Smooth muscle cell (in vitro differentiated cells): Measurements from ENCODE around the gene GRB2. TPM values are rescaled to one million over a fixed set of nuclear protein-coding genes. Genes with fewer than 3 reads are reported as not detected.

Source experiments
- DNase-seq: peaks from one replicate; lab custom pipeline; 2025; ENCODE audit not compliant: unreplicated experiment; lab: John Stamatoyannopoulos, UW
- H2AFZ ChIP-seq: fragments of 200-600 bp; sonication (generic); 2 replicates; pipeline ENCODE4 v1.6.0; 2016; ENCODE audit warnings: antibody characterized with exemption, low read depth, mild to moderate bottlenecking
- H3F3A ChIP-seq: fragments of 200-600 bp; sonication (generic); 2 replicates; pipeline ENCODE4 v1.6.0; 2017; ENCODE audit warnings: antibody characterized with exemption, low read depth
- H3K27ac ChIP-seq: fragments of 200-600 bp; sonication (generic); 2 replicates; pipeline ENCODE4 v1.5.1; 2016; ENCODE audit warnings: low read depth, mild to moderate bottlenecking
- H3K27me3 ChIP-seq: fragments of 200-600 bp; sonication (generic); 2 replicates; pipeline ENCODE4 v1.6.1; 2016; ENCODE audit warnings: low read depth, mild to moderate bottlenecking
- H3K36me3 ChIP-seq: fragments of 200-600 bp; sonication (generic); 2 replicates; pipeline ENCODE4 v1.5.1; 2016; ENCODE audit warnings: low read depth
- H3K4me1 ChIP-seq: fragments of 200-600 bp; sonication (generic); 2 replicates; pipeline ENCODE4 v1.5.1; 2016; ENCODE audit warnings: low read depth
- H3K4me2 ChIP-seq: fragments of 200-600 bp; sonication (generic); 2 replicates; pipeline ENCODE4 v1.6.0; 2016; ENCODE audit warnings: mild to moderate bottlenecking
- H3K4me3 ChIP-seq: fragments of 200-600 bp; sonication (generic); 2 replicates; pipeline ENCODE4 v1.5.1; 2016; ENCODE audit warnings: mild to moderate bottlenecking
- H3K79me2 ChIP-seq: fragments of 200-600 bp; sonication (generic); 2 replicates; pipeline ENCODE4 v1.6.0; 2016; ENCODE audit warnings: low read depth, mild to moderate bottlenecking
- H3K9ac ChIP-seq: fragments of 200-600 bp; sonication (generic); 2 replicates; pipeline ENCODE4 v1.6.0; 2016; ENCODE audit warnings: low read depth
- H3K9me3 ChIP-seq: fragments of 200-600 bp; sonication (generic); replicated peaks from 2 replicates; pipeline ENCODE4 v1.5.1; 2016; ENCODE audit warnings: low read depth
- H4K20me1 ChIP-seq: fragments of 200-600 bp; sonication (generic); 2 replicates; pipeline ENCODE4 v1.6.0; 2016; ENCODE audit warnings: low read depth
- WGBS: methylation state at CpG from one replicate; pipeline ENCODE4 v1.1.7; 2016; ENCODE audit warnings: low lambda C conversion rate; 5-methylcytosine and 5-hydroxymethylcytosine counted together
- polyA plus RNA-seq: library from polyadenylated mRNA; unstranded; fragments of >200 nt; fragmentation: Nextera tagmentation; extraction: Ambion mirVana; gene quantifications from 2 replicates; pipeline ENCODE4 v1.2.1, GENCODE V29; 2016
- total RNA-seq: library from RNA; depleted of rRNA; stranded (reverse); fragments of >200 nt; gene quantifications from 2 replicates; pipeline ENCODE4 v1.2.3, GENCODE V29; 2014
- TF ChIP-seq, protein P1 (sequence below): fragments of 200-600 bp; sonication (generic); IDR thresholded peaks from 2 replicates; pipeline ENCODE4 v1.5.1; 2017; ENCODE audit warnings: borderline replicate concordance, mild to moderate bottlenecking, antibody characterized with exemption; ENCODE audit not compliant: insufficient read depth, poor library complexity, severe bottlenecking

Gene GRB2
- total and polyA plus RNA-seq, 2 experiments from 2014 or later, result 62.4 to 80.1 TPM

DNA sequence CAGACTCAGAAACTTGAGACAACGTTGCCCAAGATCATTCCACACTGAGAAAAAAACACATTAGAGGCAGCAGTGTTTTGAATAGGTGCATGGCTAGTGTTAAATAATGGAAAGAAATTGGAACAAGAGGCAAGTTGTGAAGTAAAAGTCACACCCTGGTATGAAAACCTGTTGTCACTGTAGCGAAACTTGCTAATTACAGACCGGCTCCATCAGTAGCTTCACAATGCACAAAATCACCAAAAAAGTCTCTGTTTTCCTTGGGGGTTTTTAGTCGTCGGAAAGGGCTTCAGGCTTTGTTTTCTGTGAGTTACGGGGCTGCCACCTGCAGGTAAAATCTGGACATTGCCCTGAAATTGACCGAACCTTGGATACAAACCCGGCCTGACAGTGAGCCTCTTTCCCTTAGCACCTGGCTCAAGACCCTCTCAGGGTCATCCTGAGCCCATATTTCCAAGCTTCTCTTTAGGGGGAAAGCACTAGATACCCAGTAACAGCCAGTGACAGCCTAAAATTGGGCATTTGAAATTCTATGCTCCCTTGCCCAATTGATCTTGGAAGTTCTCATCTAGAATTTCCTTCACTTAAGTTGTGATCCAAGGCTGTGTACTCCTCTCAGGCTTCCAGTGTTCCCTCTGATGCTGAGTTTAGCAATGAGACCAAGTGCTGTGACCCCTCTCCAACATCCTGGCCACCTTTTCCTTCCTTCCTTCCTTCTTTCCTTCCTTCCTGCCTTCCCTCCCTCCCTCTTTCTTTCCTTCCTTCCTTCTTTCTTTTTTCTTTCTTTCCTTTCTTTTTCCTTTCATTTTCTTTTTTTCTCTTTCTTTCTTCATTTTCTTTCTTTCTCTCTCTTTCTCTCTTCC, 7.2 kb upstream of the GRB2 start:
- H3K27me3 ChIP-seq, result peaks cover 3% of the 10 kb centered on the region
- no peaks in the 10 kb centered on the region for H3K4me1 ChIP-seq
- TF ChIP-seq, protein P1, sequence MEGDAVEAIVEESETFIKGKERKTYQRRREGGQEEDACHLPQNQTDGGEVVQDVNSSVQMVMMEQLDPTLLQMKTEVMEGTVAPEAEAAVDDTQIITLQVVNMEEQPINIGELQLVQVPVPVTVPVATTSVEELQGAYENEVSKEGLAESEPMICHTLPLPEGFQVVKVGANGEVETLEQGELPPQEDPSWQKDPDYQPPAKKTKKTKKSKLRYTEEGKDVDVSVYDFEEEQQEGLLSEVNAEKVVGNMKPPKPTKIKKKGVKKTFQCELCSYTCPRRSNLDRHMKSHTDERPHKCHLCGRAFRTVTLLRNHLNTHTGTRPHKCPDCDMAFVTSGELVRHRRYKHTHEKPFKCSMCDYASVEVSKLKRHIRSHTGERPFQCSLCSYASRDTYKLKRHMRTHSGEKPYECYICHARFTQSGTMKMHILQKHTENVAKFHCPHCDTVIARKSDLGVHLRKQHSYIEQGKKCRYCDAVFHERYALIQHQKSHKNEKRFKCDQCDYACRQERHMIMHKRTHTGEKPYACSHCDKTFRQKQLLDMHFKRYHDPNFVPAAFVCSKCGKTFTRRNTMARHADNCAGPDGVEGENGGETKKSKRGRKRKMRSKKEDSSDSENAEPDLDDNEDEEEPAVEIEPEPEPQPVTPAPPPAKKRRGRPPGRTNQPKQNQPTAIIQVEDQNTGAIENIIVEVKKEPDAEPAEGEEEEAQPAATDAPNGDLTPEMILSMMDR, result peak; percentile 71
- H3K79me2 ChIP-seq, result no peaks in the 10 kb centered on the region
- H3K27ac ChIP-seq, result no peak overlapping the region
- DNase-seq, result peak; percentile 7
- whole genome bisulfite sequencing, result 7% methylated on average over 8 of the region's 8 CpGs
- peak overlapping the region; percentile 36 for H3K4me3 ChIP-seq
- H3K36me3 ChIP-seq, result no peaks in the 10 kb centered on the region
- H3F3A ChIP-seq, result no peaks in the 10 kb centered on the region
- no peak overlapping the region for H3K9ac ChIP-seq
- no peaks in the 10 kb centered on the region for H4K20me1 ChIP-seq
- H2AFZ ChIP-seq, result peak overlapping the region; percentile 81
- no peaks in the 10 kb centered on the region for H3K9me3 ChIP-seq
- peak overlapping the region; percentile 83 for H3K4me2 ChIP-seq

- Histone ChIP-seq H3K9me3 (no peaks in the 10 kb centered on the region), H4K20me1 (no peaks in the 10 kb centered on the region), H3K4me3 (no peak overlapping the region), H3K4me2 (no peak overlapping the region), H3K9ac (no peak overlapping the region), H3K27me3 (peaks cover 3% of the 10 kb centered on the region), H3F3A (no peaks in the 10 kb centered on the region), H3K4me1 (no peaks in the 10 kb centered on the region), H3K27ac (no peak overlapping the region), H3K36me3 (no peaks in the 10 kb centered on the region), H2AFZ (no peak overlapping the region), H3K79me2 (no peaks in the 10 kb centered on the region)
- WGBS, result 91% methylated on average over 5 of the region's 5 CpGs
- TF ChIP-seq, protein P1, result no peak
- no peak for DNase-seq
Observed at GRCh38 chr17:75411328-75412067, 6.0 kb upstream of the GRB2 start.

- Histone ChIP-seq H4K20me1 (peaks cover under 1% of the 10 kb centered on the region), H3K9me3 (no peaks in the 10 kb centered on the region), H3K36me3 (no peaks in the 10 kb centered on the region), H3K4me2 (no peak overlapping the region), H3K9ac (no peak overlapping the region), H2AFZ (no peak overlapping the region), H3K27me3 (peaks cover 3% of the 10 kb centered on the region), H3K27ac (no peak overlapping the region), H3K4me3 (no peak overlapping the region), H3K4me1 (peaks cover 6% of the 10 kb centered on the region), H3K79me2 (peaks cover 3% of the 10 kb centered on the region), H3F3A (no peaks in the 10 kb centered on the region)
- WGBS, result 91% methylated on average over 4 of the region's 4 CpGs
- no peak for DNase-seq
- TF ChIP-seq, protein P1, result no peak
Observed at GRCh38 chr17:75410141-75410540, 4.7 kb upstream of the GRB2 start.
